ENCODE results near the gene VRK3.
A peak's percentile ranks its signal among the peaks of the same experiment; 100 is the strongest.

Gene VRK3

DNA sequence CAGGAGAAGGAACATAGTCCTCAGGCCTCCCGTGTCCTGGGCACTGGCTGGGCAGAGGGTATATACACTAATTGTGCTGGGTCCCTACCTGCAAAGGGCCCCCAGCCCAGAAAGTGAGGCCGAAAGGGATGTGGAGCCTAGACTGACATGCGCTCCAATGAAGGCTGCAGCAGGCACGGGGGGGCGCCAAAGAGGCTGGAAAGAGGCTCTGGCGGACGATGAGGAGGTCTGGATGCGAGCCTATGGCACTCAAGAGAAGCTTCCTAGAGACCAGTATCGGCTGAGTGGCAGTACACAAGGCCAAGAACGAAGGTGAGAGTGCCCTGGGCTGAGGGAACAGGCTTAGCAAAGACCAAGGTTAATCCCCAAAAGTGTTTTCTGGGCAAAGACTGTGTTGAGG, 16.6 kb downstream of the VRK3 start:
- Histone ChIP-seq H3K9ac (ENCODE audit: low read depth, low read length, poor library complexity, severe bottlenecking) (no peak overlapping the region), H3K9me3 (ENCODE audit: insufficient read depth, low read depth, low read length) (no peaks in the 10 kb centered on the region), H3K4me1 (ENCODE audit: insufficient read depth, low read length, poor library complexity, severe bottlenecking) (peaks cover 14% of the 10 kb centered on the region), H4K20me1 (ENCODE audit: insufficient read depth, low read length, poor library complexity, severe bottlenecking) (peaks cover 7% of the 10 kb centered on the region), H3K4me3 (ENCODE audit: low read length, poor library complexity, severe bottlenecking) (no peak overlapping the region), H3K9me2 (replicated peaks; ENCODE audit: low read depth, low read length) (no peaks in the 10 kb centered on the region), H2AFZ (ENCODE audit: low read length) (no peak overlapping the region), H3K27me3 (ENCODE audit: insufficient read depth, low read length, poor library complexity, severe bottlenecking) (no peaks in the 10 kb centered on the region), H3K36me3 (ENCODE audit: insufficient read depth, low read length) (peaks cover 23% of the 10 kb centered on the region; the same call in 1 of the 2 replicates), H3K79me2 (ENCODE audit: insufficient read depth, low read length) (no peaks in the 10 kb centered on the region), H3K4me2 (ENCODE audit: low read depth, low read length, poor library complexity, severe bottlenecking) (no peak overlapping the region), H3F3A (ENCODE audit: low read depth) (no peaks in the 10 kb centered on the region)
- no peak for TF ChIP-seq EZH2phosphoT487 (IDR thresholded peaks at IDR 0.05; ENCODE audit: borderline replicate concordance)
- TF ChIP-seq, protein P1, sequence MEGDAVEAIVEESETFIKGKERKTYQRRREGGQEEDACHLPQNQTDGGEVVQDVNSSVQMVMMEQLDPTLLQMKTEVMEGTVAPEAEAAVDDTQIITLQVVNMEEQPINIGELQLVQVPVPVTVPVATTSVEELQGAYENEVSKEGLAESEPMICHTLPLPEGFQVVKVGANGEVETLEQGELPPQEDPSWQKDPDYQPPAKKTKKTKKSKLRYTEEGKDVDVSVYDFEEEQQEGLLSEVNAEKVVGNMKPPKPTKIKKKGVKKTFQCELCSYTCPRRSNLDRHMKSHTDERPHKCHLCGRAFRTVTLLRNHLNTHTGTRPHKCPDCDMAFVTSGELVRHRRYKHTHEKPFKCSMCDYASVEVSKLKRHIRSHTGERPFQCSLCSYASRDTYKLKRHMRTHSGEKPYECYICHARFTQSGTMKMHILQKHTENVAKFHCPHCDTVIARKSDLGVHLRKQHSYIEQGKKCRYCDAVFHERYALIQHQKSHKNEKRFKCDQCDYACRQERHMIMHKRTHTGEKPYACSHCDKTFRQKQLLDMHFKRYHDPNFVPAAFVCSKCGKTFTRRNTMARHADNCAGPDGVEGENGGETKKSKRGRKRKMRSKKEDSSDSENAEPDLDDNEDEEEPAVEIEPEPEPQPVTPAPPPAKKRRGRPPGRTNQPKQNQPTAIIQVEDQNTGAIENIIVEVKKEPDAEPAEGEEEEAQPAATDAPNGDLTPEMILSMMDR (conservative IDR thresholded peaks at IDR 0.05; ENCODE audit: low read length) = peak; percentile 54

DNA sequence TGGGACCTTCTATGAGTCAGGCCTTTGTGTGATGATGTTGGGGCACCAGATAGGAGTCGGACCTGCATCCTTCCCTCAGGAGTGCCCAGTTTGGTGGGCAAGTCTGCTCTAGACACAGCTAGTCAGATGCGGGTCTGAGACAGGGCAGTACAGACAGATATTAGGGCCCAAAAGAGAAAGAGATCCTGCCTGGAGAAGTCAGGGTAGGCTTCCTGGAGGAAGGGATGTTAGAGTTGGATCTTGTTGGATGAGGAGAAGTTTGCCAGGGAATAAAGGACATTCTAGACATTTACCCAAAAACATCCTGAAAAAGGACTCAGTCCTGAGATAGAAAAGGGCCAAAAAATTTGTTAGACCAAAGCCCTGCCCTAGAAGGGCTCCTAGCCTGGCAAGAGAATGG, 17.2 kb downstream of the VRK3 start:
- no peak overlapping the region for H3K4me2 ChIP-seq (ENCODE audit: low read depth, low read length, poor library complexity, severe bottlenecking)
- no peak overlapping the region for H3K9ac ChIP-seq (ENCODE audit: low read depth, low read length, poor library complexity, severe bottlenecking)
- peaks cover 20% of the 10 kb centered on the region for H3K4me1 ChIP-seq (ENCODE audit: insufficient read depth, low read length, poor library complexity, severe bottlenecking)
- H4K20me1 ChIP-seq (ENCODE audit: insufficient read depth, low read length, poor library complexity, severe bottlenecking) = peaks cover 12% of the 10 kb centered on the region
- H3K9me2 ChIP-seq (replicated peaks; ENCODE audit: low read depth, low read length) = no peaks in the 10 kb centered on the region
- H3K79me2 ChIP-seq (ENCODE audit: insufficient read depth, low read length) = no peaks in the 10 kb centered on the region
- no peak overlapping the region for H2AFZ ChIP-seq (ENCODE audit: low read length)
- H3K36me3 ChIP-seq (ENCODE audit: insufficient read depth, low read length) = peaks cover 23% of the 10 kb centered on the region; the same call in 1 of the 2 replicates
- H3K4me3 ChIP-seq (ENCODE audit: low read length, poor library complexity, severe bottlenecking) = no peak overlapping the region
- H3K27me3 ChIP-seq (ENCODE audit: insufficient read depth, low read length, poor library complexity, severe bottlenecking) = no peaks in the 10 kb centered on the region
- no peaks in the 10 kb centered on the region for H3F3A ChIP-seq (ENCODE audit: low read depth)
- no peaks in the 10 kb centered on the region for H3K9me3 ChIP-seq (ENCODE audit: insufficient read depth, low read depth, low read length)
- TF ChIP-seq EZH2phosphoT487 (IDR thresholded peaks at IDR 0.05; ENCODE audit: borderline replicate concordance) = no peak
- TF ChIP-seq, protein P1 (conservative IDR thresholded peaks at IDR 0.05; ENCODE audit: low read length) = no peak

DNA sequence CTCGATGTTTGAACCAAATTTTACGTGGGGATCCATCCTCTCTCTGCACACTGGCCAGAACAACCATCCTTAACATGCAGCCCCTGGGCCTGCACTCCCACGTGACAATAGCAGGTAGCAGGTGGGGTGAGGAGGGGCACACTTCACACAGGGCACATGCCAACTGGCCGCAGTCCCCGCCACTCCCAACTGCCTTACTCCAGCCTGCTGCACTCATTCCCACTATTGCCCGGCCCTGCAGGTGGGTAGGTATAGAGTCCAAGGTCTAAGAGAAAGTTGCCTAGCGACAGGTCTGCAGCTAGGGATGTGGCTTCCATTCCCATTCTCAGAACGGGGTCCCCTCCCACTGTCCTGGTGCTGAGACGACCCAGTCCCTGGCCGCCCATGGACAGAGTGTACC, 18.0 kb downstream of the VRK3 start:
- H3K79me2 ChIP-seq (ENCODE audit: insufficient read depth, low read length) = no peaks in the 10 kb centered on the region
- H3K9ac ChIP-seq (ENCODE audit: low read depth, low read length, poor library complexity, severe bottlenecking) = no peak overlapping the region
- peaks cover 22% of the 10 kb centered on the region for H3K4me1 ChIP-seq (ENCODE audit: insufficient read depth, low read length, poor library complexity, severe bottlenecking)
- H4K20me1 ChIP-seq (ENCODE audit: insufficient read depth, low read length, poor library complexity, severe bottlenecking) = peaks cover 13% of the 10 kb centered on the region
- H2AFZ ChIP-seq (ENCODE audit: low read length) = no peak overlapping the region
- no peak overlapping the region for H3K4me3 ChIP-seq (ENCODE audit: low read length, poor library complexity, severe bottlenecking)
- no peak for TF ChIP-seq EZH2phosphoT487 (IDR thresholded peaks at IDR 0.05; ENCODE audit: borderline replicate concordance)
- no peaks in the 10 kb centered on the region for H3K9me3 ChIP-seq (ENCODE audit: insufficient read depth, low read depth, low read length)
- H3F3A ChIP-seq (ENCODE audit: low read depth) = no peaks in the 10 kb centered on the region
- no peaks in the 10 kb centered on the region for H3K9me2 ChIP-seq (replicated peaks; ENCODE audit: low read depth, low read length)
- no peaks in the 10 kb centered on the region for H3K27me3 ChIP-seq (ENCODE audit: insufficient read depth, low read length, poor library complexity, severe bottlenecking)
- no peak overlapping the region for H3K4me2 ChIP-seq (ENCODE audit: low read depth, low read length, poor library complexity, severe bottlenecking)
- peaks cover 26% of the 10 kb centered on the region; the same call in 1 of the 2 replicates for H3K36me3 ChIP-seq (ENCODE audit: insufficient read depth, low read length)

- H3K79me2 ChIP-seq (ENCODE audit: insufficient read depth, low read length) = no peaks in the 10 kb centered on the region
- peaks cover 22% of the 10 kb centered on the region for H3K4me1 ChIP-seq (ENCODE audit: insufficient read depth, low read length, poor library complexity, severe bottlenecking)
- no peaks in the 10 kb centered on the region for H3K27me3 ChIP-seq (ENCODE audit: insufficient read depth, low read length, poor library complexity, severe bottlenecking)
- TF ChIP-seq EZH2phosphoT487 (IDR thresholded peaks at IDR 0.05; ENCODE audit: borderline replicate concordance) = no peak
- TF ChIP-seq, protein P1 (conservative IDR thresholded peaks at IDR 0.05; ENCODE audit: low read length) = no peak
- no peak overlapping the region for H3K4me2 ChIP-seq (ENCODE audit: low read depth, low read length, poor library complexity, severe bottlenecking)
- no peak overlapping the region for H3K4me3 ChIP-seq (ENCODE audit: low read length, poor library complexity, severe bottlenecking)
- H3K9ac ChIP-seq (ENCODE audit: low read depth, low read length, poor library complexity, severe bottlenecking) = no peak overlapping the region
- peaks cover 13% of the 10 kb centered on the region for H4K20me1 ChIP-seq (ENCODE audit: insufficient read depth, low read length, poor library complexity, severe bottlenecking)
- no peak overlapping the region for H2AFZ ChIP-seq (ENCODE audit: low read length)
- peaks cover 32% of the 10 kb centered on the region; the same call in 1 of the 2 replicates for H3K36me3 ChIP-seq (ENCODE audit: insufficient read depth, low read length)
- no peaks in the 10 kb centered on the region for H3K9me3 ChIP-seq (ENCODE audit: insufficient read depth, low read depth, low read length)
- H3F3A ChIP-seq (ENCODE audit: low read depth) = no peaks in the 10 kb centered on the region
- no peaks in the 10 kb centered on the region for H3K9me2 ChIP-seq (replicated peaks; ENCODE audit: low read depth, low read length)
Measured at GRCh38 chr19:50005428-50005827, 19.7 kb downstream of the VRK3 start.
